GM12801 (cell line): ENCODE measurements around the gene LMTK3.

Experiments
- CTCF ChIP-seq: IDR thresholded peaks from one replicate; pipeline ENCODE4 v1.5.1; 2011; ENCODE audit warnings: control low read depth; ENCODE audit not compliant: insufficient read length; ENCODE audit errors: extremely low read depth

LMTK3 gene

GRCh38 chr19:48547722-48548121 lies 36.1 kb upstream of the LMTK3 start:
- TF ChIP-seq CTCF, result no peak

GRCh38 chr19:48544856-48545750 lies 33.5 kb upstream of the LMTK3 start:
- TF ChIP-seq CTCF, result no peak

GRCh38 chr19:48543121-48543710 lies 31.6 kb upstream of the LMTK3 start:
- TF ChIP-seq CTCF, result no peak

GRCh38 chr19:48541813-48542212 lies 30.2 kb upstream of the LMTK3 start:
- no peak for TF ChIP-seq CTCF

GRCh38 chr19:48540110-48540509 lies 28.5 kb upstream of the LMTK3 start:
- TF ChIP-seq CTCF, result no peak

GRCh38 chr19:48539503-48540096 lies 28.0 kb upstream of the LMTK3 start:
- TF ChIP-seq CTCF, result no peak

- TF ChIP-seq CTCF, result no peak
Observed at GRCh38 chr19:48537541-48537940, 25.9 kb upstream of the LMTK3 start.
